ENCODE data around the gene SPPL2B.
"Not testable (repeated sequence)": the region's sequence is repeated elsewhere in the genome, so short reads cannot be mapped to it uniquely, and the experiment has no call there.

SPPL2B gene

DNA sequence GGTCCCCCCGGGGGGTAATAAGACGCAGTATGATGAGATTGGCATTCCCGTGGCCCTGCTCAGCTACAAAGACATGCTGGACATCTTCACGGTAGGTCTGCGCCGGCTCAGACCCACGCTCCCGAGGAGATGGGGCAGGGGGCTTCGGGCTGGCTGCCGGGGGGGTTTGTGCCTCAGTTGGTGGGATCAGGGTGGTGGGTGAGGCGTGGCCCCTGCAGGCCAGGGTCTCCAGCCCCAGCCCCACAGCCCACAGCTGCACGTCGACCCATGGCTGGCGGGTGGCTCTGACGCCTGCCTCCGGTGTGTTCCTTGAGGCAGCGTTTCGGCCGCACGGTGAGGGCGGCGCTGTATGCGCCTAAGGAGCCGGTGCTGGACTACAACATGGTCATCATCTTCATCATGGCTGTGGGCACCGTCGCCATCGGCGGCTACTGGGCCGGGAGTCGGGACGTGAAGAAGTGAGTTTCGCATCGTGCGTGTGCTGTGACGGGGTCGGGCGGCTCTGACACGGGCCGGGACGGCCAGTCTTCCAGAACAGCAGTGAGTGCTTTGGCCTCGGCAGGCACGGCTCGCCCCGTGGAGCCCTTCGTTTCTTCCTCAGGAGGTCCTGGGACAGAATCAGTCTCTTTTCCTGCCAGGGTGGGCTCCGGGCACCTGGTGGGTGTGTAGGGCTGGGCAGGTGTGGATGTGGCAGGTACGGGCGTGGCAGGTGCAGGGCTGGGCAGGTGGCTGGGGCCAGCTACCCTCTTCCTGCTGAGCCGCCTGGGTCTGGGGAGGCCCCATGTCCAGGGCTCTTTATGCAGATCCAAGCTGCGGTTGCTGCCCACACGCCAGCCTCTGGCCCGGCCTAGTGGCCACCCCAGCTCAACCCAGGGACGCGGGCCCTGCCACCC is 10.5 kb downstream of the SPPL2B start:
- no peak for DNase-seq

DNA sequence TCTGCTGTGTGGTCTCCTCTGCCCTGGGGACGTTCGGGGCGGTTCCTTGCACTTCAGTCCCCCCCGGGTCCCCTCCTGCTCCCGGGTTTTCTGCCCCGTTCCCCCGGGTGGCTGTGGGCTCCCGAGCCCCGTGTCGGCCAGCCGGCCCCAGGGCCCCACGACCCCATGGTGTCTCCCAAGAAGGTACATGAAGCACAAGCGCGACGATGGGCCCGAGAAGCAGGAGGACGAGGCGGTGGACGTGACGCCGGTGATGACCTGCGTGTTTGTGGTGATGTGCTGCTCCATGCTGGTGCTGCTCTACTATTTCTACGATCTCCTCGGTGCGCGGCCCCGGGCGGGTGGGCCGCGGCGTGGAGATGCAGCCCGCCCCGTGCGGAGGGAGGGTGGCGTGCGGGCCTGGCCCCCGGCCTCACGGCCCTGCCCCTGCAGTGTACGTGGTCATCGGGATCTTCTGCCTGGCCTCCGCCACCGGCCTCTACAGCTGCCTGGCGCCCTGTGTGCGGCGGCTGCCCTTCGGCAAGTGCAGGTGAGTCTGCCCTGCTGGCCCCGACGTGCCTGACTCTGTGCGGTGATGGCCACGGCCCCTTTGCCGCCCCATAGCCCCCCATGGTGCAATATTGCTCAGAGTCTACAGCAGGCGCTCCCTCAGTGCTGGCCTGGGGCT is 11.3 kb downstream of the SPPL2B start:
- DNase-seq, result no peak

DNA sequence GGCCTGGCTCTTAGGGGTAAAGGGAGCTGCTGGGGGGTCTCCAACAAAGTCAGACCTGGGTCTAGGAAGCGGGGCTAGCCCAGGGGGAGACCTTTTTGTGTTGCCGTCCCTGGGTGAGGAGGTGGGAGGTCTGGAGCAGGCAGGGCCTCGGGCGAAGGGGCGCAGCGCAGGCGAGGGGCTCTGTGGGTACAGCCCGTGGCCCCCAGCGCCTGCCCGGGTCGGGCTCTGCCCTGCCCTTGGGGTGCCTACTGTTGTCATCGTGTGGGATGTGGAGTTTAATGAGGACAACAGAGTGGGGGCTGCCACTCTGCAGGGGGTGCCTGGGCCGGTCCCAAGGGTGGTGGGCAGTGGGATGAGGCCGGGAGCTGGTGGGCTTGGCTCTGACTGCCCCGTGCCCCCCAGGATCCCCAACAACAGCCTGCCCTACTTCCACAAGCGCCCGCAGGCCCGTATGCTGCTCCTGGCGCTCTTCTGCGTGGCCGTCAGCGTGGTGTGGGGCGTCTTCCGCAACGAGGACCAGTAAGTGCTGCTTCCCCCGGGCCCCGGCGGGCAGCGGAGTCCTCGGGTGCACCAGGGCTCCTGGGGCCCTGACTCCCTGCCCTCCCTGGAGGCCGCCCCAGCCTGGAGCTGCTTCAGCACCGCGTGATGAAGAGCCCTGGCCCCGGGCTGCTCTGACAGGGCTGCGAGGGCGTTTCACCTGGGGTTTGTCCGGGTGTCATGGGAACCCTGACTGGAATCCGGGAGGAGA is 12.2 kb downstream of the SPPL2B start:
- DNase-seq, result no peak

DNA sequence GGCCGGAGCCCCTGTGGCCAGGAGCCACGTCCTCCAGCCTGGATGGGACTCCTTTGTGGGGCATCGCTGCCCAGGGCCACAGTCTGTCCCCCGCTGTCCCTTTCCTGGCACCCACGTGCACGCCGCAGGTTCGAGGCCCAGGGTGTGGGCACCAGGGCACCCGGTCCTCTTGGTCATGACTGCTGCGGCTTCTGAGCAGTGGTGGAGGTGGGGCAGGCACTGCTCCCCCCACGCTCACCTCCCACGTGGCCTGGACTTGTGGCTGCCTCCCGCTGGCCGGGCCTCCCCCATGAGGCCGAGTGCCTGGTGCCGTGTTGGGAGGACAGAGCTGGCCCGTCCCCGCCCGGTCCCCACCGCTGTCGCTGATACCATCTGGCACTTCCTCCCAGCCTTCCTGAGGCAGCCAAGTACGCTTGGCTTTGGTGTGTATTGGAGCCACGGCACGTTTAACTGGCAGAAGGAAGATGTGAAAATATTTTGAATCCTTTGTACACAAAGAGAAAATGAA is 12.8 kb downstream of the SPPL2B start:
- DNase-seq, result no peak

DNA sequence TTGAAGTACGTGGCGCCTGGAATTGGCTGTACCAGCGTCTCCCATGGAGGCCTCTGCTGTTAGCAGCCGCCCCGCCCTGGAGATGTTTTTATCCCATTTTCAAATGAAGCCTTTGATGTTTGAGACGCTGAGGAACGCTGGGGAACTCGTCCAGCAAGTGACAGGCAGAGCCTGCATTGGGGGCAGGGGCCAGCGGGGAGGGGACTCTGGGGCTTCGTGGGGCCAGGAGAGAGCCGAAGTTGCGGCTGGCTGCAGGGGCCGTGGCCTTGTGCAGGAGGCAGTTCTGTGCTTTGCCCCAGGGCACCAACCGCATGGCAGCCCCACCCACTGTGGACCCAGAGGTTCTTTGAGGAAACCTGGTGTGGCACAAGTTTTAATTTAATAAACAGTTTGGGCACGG is 13.5 kb downstream of the SPPL2B start:
- DNase-seq, result no peak

DNA sequence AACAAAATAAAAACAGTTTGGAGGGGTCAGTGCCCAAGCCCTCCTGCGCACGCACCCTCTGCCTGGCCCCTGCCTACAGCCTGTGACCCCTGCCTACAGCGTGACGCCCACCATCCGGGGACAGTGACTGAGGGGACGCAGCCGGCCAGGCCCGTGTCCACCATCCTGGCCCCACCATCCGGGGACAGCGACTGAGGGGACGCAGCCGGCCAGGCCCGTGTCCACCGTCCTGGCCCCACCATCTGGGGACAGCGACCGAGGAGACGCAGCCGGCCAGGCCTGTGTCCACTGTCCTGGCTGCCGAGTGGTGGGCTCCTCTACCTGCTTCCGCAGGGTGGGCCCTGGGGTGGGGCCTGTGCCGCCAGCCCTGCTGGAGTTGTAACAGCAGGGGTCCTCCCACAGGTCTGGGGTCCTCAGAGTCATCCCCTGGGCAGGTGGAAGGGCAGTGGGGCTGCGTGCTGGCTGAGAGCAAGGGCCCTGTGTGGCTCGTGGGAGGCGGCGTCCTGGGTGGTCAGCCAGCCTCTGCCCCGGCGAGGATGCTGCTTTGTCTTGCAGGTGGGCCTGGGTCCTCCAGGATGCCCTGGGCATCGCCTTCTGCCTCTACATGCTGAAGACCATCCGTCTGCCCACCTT is 14.3 kb downstream of the SPPL2B start:
- no peak for DNase-seq

DNA sequence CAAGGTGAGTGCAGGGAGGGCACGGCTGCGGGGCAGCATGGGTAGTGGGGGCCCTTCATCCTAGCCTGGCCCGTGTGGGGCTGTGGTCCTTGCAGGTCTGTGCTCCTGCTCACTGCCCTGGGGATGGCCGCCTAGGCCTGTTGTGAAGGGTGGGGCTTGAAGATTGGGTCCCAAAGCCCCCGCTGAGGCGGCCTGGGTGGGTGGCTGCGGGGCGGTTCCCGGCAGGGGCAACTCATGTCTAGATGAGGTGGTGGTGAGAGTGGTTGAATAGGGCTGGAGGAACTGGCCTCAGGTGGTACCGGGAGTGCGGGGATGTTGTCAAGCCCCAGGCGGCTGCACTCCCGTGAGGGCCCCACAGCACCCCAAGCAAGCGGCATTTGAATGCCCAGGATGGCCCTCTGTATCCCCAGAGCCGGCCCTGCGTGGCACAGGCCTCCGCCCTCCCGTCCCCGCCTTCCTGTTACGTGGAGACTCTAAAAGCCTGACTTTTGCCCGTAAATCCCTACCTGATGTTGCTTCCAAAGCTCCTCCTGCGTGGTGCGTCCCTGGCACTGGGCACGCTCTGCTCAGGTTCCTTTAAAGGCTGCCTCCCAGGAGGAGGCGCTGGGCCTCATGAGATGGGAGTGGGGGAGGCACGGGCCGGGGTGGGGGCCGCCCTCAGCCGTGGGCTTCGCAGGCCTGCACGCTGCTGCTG is 15.0 kb downstream of the SPPL2B start:
- no peak for DNase-seq

DNA sequence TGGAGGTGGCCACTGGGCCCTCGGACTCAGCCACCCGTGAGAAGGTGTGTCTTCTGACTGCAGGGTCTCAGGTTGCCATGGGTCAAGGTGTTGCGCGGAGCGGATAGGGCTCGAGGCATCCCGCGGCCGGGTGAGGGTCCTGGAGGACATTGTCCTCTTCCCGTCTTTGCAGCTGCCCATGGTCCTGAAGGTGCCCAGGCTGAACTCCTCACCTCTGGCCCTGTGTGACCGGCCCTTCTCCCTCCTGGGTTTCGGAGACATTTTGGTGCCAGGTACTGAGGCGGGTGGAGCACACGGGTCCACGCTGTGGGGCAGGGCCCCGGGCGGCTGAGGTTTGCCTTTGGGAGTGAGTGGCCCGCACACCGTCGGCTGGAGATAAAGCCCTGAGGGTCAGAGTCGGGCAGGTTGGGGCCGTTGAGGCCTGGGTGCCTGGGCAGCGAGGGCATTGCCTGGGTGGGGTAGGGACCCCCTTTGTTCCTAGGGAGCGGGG is 15.9 kb downstream of the SPPL2B start:
- no peak for DNase-seq

DNA sequence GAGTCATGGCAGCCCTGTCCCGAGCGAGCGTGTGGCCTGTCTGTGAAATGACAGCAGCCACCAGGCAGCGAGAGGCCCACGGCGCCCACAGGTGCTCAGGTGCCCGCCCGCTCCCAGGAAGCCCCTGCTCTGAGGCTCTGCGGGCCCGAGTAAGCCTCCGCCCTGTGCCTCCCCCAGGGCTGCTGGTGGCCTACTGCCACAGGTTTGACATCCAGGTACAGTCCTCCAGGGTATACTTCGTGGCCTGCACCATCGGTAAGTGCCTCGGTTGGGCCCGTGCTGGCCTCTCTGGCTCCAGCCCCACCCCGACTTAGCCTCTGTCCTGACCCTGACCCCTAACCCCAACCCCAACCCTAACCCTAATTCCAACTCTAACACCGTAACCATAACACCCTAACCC is 16.6 kb downstream of the SPPL2B start:
- no peak for DNase-seq

DNA sequence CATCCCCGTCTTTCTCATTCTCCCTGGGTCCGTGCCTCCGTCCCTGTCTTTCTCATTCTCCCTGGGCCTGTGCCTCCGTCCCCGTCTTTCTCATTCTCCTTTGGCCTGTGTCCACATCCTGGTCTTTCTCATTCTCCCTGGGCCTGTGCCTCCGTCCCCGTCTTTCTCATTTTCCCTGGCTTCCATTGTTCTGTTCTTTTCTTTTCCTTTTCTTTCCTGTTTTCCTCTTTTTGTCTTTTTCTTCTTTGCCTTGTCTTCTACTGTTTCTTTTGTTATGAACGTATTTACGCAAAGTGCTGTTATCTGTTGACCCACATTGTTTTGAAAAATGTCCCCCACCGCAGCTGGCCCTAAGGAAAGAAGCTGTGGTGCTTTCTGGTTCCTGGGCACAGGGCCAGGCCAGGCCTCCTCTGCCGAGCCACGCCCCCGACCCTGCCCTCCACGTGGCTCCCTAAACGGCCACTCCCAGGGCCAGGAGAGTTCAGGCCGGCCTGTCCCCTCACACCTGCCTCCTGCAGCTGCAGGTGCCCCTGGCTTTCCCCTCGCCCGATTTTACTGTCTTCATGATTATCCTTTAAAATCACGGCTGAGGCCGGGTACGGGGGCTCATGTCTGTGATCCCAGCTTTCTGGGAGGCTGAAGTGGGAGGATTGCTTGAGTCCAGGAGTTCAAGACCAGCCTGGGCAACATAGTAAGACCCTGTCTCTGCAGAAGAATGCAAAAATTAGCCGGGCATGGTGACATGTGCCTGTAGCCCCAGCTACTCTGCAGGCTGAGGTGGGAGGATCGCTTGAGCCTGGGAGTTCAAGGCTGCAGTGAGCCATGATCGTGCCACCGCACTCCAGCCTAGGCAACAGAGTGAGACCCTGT is 17.5 kb downstream of the SPPL2B start:
- no peak for DNase-seq

DNA sequence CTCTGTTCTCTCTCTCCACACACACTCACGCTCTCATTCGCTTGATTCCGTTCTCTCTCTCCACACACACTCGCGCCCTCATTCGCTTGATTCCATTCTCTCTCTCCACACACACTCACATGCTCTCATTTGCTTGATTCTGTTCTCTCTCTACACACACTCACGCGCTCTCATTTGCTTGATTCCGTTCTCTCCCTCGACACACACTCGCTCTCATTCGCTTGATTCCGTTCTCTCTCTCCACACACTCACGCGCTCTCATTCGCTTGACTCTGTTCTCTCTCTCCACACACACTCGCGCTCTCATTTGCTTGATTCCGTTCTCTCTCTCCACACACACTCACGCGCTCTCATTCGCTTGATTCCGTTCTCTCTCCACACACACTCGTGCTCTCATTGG is 21.3 kb downstream of the SPPL2B start:
- not testable (repeated sequence) for DNase-seq

DNA sequence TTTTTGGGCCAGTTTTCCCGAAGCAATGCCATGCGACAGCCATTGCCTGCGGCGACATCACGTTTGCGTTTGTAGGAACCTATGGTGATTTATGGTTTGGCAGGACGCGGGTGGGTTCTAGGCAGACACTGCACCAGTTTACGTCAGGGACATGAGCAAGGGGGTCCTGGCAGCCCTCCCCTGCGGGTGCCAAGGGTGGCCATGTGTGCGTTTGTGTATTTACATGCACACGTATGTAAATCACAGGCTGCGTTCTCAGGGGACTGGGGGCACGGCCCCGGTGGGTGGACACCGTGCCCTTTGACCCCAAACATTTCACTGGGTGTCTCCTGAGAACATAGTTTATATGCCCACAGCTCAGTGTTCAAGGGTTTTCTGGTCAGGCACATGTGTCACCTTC is 22.2 kb downstream of the SPPL2B start:
- DNase-seq, result no peak

DNA sequence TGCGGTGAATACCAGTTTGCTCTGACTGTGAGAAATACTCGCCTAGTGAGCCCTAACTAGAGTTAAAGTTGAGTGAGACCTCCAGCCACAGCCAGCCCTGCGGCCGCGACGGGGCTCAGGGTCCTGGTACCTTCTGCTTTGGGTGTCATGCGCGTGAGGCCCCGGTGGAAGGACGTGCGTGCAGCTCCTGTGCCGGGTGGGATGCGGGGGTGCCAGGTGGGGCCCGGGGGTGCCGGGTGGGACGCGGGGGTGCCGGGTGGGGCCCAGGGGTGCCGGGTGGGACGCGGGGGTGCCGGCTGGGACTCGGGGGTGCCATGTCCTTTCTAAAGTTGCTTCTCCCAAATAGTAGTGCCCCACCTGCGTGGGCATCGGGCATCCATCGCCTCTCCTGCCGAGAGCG is 23.1 kb downstream of the SPPL2B start:
- DNase-seq, result no peak

DNA sequence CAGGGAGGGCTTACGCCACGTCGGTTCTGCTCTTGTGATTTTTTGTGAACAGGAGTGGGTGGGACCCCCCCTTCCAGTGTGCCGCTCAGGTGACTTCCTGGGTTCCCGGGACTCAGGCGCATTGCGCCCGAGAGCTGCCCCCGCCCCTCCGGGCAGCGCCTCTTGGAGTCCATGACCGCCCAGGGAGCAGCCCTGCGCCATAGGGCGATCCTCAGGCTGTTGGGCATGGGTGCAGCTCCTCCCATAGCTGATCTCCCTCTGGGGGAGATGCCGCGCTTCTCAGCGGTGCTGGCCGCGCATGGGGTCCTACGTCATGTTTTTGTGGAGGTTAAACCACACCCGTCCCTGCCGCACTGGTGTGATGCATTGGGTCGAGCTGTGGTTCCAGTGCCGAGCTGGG is 23.6 kb downstream of the SPPL2B start:
- no peak for DNase-seq

DNA sequence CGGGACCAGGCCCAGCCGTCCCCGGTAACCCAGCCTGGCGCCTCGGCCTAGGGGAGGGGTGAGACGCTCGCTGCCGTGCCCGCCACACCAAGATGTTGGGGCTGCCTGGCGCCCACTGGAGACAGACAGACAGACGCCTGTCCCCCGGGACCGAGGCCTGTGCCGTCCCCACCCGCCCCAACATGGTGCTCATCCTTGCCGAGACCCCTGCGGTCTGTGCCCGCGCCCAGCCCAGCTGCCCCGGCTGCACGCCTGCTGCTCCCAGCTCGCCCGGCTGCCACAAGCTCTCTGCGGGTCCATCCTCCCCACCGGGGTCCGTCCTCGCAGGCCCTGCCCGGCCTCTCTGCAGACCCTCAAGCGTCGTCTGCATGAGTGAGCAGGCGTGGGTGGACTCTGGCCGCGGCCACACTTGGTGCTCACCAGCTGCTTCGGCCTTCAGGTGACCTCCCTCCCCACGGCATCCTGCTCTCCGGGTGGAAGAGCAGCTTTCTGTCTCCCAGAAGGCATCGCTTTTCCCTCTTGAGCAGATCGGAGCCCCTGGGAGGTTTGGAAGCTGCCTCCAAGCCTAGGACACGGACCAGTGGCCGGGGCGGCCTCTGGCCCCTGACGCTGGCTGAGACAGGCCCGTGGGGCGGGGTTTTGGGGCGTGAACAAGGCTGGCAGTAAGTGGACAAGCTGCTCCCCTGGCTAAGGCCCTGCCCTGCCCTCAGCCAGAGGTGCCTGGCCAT is 24.8 kb downstream of the SPPL2B start:
- DNase-seq, result no peak

DNA sequence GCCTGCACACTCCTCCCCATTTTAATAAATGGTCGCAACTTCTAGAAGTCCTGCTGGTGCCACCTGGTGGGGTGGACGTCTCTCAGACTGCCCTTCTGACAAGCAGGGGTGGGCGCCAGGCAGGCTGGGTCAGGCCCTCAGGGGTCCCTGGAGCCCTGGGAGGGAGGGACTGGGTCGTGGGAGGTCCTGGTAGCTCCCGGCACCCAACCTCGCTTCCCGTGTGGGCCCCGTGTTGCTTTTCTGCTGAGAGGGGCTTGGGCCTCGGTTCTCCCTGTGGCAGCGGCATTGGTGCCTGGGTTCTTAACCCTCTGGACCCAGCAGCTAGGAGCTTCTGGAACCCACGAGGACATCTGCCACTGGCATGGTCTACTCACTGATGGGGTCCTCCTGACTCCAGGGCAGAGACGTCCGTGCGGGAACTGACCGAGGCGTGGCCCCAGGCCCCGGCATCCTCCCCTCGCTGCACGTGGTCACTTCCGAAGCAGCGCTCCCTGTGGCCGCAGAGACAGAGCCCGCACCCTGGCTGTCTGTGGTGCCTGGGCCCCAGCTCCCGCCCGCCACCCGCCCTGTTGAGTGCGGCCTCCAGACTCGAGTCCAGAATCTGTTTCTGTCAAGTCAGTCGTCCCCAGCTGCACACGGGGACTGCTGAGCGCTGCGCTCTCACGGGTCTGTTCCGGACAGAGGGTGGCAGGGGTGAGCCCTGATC is 25.6 kb downstream of the SPPL2B start:
- no peak for DNase-seq

DNA sequence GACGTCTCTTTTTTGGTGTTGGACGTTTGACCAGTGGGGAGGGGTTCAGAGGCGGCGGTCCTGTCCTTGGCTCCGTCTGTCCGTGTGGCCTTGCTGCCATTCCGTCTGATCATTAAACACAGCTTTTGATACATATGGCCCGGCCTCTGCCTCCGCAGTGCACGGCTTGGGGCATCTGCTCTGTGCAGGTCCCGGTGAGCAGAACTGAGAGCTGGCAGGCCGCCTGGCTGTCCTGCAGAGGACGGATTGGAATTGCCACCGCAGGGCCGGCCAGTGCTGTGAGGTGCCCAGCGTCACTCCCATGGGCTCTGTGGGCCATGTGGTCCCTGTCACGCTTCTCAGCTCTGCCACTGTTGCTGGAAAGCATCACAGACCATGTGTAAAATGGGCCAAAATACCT is 26.2 kb downstream of the SPPL2B start:
- no peak for DNase-seq

DNA sequence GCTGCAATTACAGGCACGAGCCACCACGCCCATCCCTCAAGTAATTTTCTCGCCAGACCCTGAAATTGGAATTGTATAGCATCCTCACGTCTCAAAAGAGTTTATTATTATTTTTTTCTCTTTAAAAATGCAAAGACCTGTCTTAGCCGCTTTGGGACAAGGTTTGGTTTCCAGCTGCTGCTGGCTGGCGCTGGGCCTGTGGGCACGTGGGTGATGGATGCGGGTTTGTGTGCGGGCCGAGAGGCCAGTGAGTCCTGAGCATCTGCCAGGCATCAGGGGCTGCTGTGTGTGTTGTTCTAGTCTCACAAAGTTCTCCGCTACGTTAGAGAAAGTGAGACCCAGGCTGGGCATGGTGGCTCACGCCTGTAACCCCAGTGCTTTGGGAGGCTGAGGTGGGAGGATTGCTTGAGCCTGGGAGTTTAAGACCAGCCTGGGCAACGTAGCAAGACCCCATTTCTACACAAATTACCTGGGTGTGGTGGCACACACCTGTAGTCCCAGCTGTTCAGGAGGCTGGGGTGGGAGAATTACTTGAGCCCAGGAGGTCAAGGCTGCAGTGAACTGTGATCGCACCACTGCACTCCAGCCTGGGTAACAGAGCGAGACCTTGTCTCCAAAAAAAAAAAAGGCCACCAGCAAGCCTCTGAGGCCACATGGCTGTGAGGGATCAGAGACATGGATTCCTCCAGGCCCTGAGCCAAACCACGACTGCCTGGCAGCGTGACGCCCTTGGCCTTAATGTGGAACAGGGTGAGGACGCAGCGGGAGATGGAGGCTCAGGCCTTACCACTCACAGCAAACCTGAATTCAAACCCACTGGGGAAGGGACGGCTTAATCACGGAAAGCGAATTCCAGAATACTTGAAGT is 26.9 kb downstream of the SPPL2B start:
- no peak for DNase-seq
